CD14-positive monocyte (primary cell): Measurements from ENCODE around the gene RGS11. TPM values are rescaled to one million over a fixed set of nuclear protein-coding genes. Genes with fewer than 3 reads are reported as not detected.

Experiments used
- DNase-seq, 3 donors: peaks; one replicate each; pipeline ENCODE4 v3.0.0-alpha.2; 2011 to 2022
- H2AFZ ChIP-seq: 2 replicates; pipeline ENCODE4 v1.6.0; 2012; ENCODE audit warnings: mild to moderate bottlenecking, low read depth, low read length, inconsistent platforms; ENCODE audit not compliant: insufficient read depth, poor library complexity, severe bottlenecking
- H3K27ac ChIP-seq, 2 donors: 1 replicate in 1 of 2; 2 replicates in 1 of 2; pipeline ENCODE4 v1.5.1; 2012 to 2013; ENCODE audit warnings: low read length in 2 of 2, control low read depth in 1 of 2, inconsistent platforms in 1 of 2, low read depth in 1 of 2, mild to moderate bottlenecking in 1 of 2
- H3K27me3 ChIP-seq, 2 donors: one replicate each; pipeline versions ENCODE4 v1.6.0 to v1.6.1; 2011 to 2013; ENCODE audit warnings: low read length in 2 of 2; ENCODE audit not compliant: control insufficient read depth in 2 of 2, insufficient read depth in 2 of 2
- H3K36me3 ChIP-seq, 2 donors: replicated peaks in 1 of 2; 1 replicate in 1 of 2; 2 replicates in 1 of 2; pipeline versions ENCODE4 v1.5.1 to v1.6.1; 2012 to 2013; ENCODE audit warnings: low read length in 2 of 2, control low read depth in 1 of 2, inconsistent platforms in 1 of 2, mild to moderate bottlenecking in 1 of 2; ENCODE audit not compliant: insufficient read depth in 2 of 2, control insufficient read depth in 1 of 2
- H3K4me1 ChIP-seq, 2 donors: 1 replicate in 1 of 2; 2 replicates in 1 of 2; pipeline versions ENCODE4 v1.5.1 to v1.6.1; 2012 to 2013; ENCODE audit warnings: low read length in 2 of 2, control low read depth in 1 of 2, inconsistent platforms in 1 of 2, mild to moderate bottlenecking in 1 of 2, moderate library complexity in 1 of 2; ENCODE audit not compliant: insufficient read depth in 2 of 2, control insufficient read depth in 1 of 2
- H3K4me2 ChIP-seq: replicated peaks from 2 replicates; pipeline ENCODE3; 2012; ENCODE audit warnings: low read length, moderate library complexity, mild to moderate bottlenecking; ENCODE audit not compliant: poor library complexity, severe bottlenecking; ENCODE audit errors: extremely low read depth
- H3K4me3 ChIP-seq, 3 experiments: fragments of 200-600 bp in 1 of 3; sonication (generic) in 1 of 3; replicated peaks in 1 of 3; 1 replicate in 2 of 3; 2 replicates in 1 of 3; pipeline ENCODE4 v1.5.1; 2011 to 2013; ENCODE audit warnings: low read length in 3 of 3, mild to moderate bottlenecking in 3 of 3, control low read depth in 2 of 3, low read depth in 2 of 3, inconsistent platforms in 1 of 3, moderate library complexity in 1 of 3
- H3K79me2 ChIP-seq: 2 replicates; pipeline ENCODE4 v1.6.0; 2012; ENCODE audit warnings: mild to moderate bottlenecking, control low read depth, inconsistent platforms, low read length, moderate library complexity; ENCODE audit not compliant: insufficient read depth
- H3K9ac ChIP-seq: 2 replicates; pipeline ENCODE4 v1.6.0; 2017; ENCODE audit warnings: low read length, mild to moderate bottlenecking; ENCODE audit not compliant: insufficient read depth, poor library complexity, severe bottlenecking
- H3K9me3 ChIP-seq, 2 donors: replicated peaks in 1 of 2; 1 replicate in 1 of 2; 2 replicates in 1 of 2; pipeline versions ENCODE4 v1.5.1 to v1.6.1; 2012 to 2013; ENCODE audit warnings: low read length in 2 of 2, control low read depth in 1 of 2; ENCODE audit not compliant: control insufficient read depth in 1 of 2, insufficient read depth in 1 of 2
- H4K20me1 ChIP-seq: 2 replicates; pipeline ENCODE4 v1.6.0; 2012; ENCODE audit warnings: mild to moderate bottlenecking, low read length, control low read depth, moderate library complexity; ENCODE audit not compliant: insufficient read depth
- H3K27ac Mint-ChIP-seq, 7 donors: one replicate each; pipeline ENCODE4 v1.8.0; 2020; ENCODE audit warnings: mild to moderate bottlenecking in 7 of 7, mixed read lengths in 7 of 7, moderate library complexity in 6 of 7, inconsistent platforms in 2 of 7
- H3K27me3 Mint-ChIP-seq, 3 donors: one replicate each; pipeline ENCODE4 v1.8.0; 2021 to 2022; ENCODE audit warnings: low read depth in 3 of 3, mild to moderate bottlenecking in 3 of 3, mixed read lengths in 3 of 3, moderate library complexity in 3 of 3, inconsistent platforms in 1 of 3
- H3K36me3 Mint-ChIP-seq, 2 donors: one replicate each; pipeline ENCODE4 v1.8.0; 2020; ENCODE audit warnings: mixed read lengths in 2 of 2, inconsistent platforms in 1 of 2, mild to moderate bottlenecking in 1 of 2
- H3K4me1 Mint-ChIP-seq: one replicate; pipeline ENCODE4 v1.8.0; 2020; ENCODE audit warnings: mild to moderate bottlenecking, mixed read lengths
- H3K4me3 Mint-ChIP-seq, 2 donors: one replicate each; pipeline ENCODE4 v1.8.0; 2020; ENCODE audit warnings: mild to moderate bottlenecking in 2 of 2, mixed read lengths in 2 of 2, moderate library complexity in 1 of 2
- H3K9me3 Mint-ChIP-seq, 7 donors: one replicate each; pipeline ENCODE4 v1.8.0; 2020 to 2022; ENCODE audit warnings: mixed read lengths in 7 of 7, mild to moderate bottlenecking in 6 of 7, moderate library complexity in 6 of 7, inconsistent platforms in 2 of 7
- WGBS: methylation state at CpG from one replicate; pipeline ENCODE4 v1.1.5; 2013; ENCODE audit warnings: missing lambda C conversion rate; ENCODE audit not compliant: insufficient coverage; 5-methylcytosine and 5-hydroxymethylcytosine counted together
- intact Hi-C, 2 donors: fragments of 100-400 bp; cut with micrococcal nuclease; formaldehyde crosslinking; loops; one replicate each; pipeline versions ENCODE4 v1.15.0 to v1.15.1; 2023
- polyA plus RNA-seq, 3 donors: library from polyadenylated mRNA; depleted of rRNA in 1 of 3; unstranded in 2 of 3; stranded (reverse) in 1 of 3; fragments of 300-500 nt in 2 of 3; fragments of >200 nt in 1 of 3; fragmentation: Illumina TruSeq in 2 of 3; gene quantifications; 1 replicate in 2 of 3; 2 replicates in 1 of 3; pipeline ENCODE4 v1.2.3, GENCODE V29; 2012 to 2021
- TF ChIP-seq, protein P1 (sequence below): fragments of 200-600 bp; IDR thresholded peaks from one replicate; pipeline ENCODE4 v1.8.0; 2022; ENCODE audit warnings: antibody characterized with exemption, mild to moderate bottlenecking

Gene RGS11
- polyA plus RNA-seq, 3 donors: 0.07 TPM; not detected in 2

GRCh38 chr16:285146-286055 is 9.7 kb upstream of the RGS11 start:
- H3K27me3 Mint-ChIP-seq: peaks cover 13 to 23% (median 18%) of the 10 kb centered on the region in 3 donors
- no peak overlapping the region for H3K27ac ChIP-seq
- peaks cover 36 to 42% of the 10 kb centered on the region in 2 donors for H3K36me3 ChIP-seq
- H3K27me3 ChIP-seq: peaks cover 0 to 16% of the 10 kb centered on the region in 2 donors
- H3K79me2 ChIP-seq: no peaks in the 10 kb centered on the region
- H3K4me3 ChIP-seq: no peak overlapping the region
- intact Hi-C loops: loop anchor here in 1 of 2 donors (5.0 kb wide), 1 partner anchor 83 kb away; no protein-coding TSS in a partner anchor
- H3K9me3 ChIP-seq: peaks cover 12 to 21% of the 10 kb centered on the region in 2 donors
- H3K4me1 ChIP-seq: no peaks in the 10 kb centered on the region
- H3K27ac Mint-ChIP-seq: no peak overlapping the region
- H3K4me1 Mint-ChIP-seq: no peaks in the 10 kb centered on the region
- H3K9ac ChIP-seq: no peak overlapping the region
- 94% methylated on average over 23 of the region's 48 CpGs for WGBS
- no peak overlapping the region for H3K4me3 Mint-ChIP-seq
- peaks cover 0 to 22% (median 8%) of the 10 kb centered on the region in 7 donors for H3K9me3 Mint-ChIP-seq
- H4K20me1 ChIP-seq: no peaks in the 10 kb centered on the region
- no peak overlapping the region for H2AFZ ChIP-seq
- TF ChIP-seq, protein P1, sequence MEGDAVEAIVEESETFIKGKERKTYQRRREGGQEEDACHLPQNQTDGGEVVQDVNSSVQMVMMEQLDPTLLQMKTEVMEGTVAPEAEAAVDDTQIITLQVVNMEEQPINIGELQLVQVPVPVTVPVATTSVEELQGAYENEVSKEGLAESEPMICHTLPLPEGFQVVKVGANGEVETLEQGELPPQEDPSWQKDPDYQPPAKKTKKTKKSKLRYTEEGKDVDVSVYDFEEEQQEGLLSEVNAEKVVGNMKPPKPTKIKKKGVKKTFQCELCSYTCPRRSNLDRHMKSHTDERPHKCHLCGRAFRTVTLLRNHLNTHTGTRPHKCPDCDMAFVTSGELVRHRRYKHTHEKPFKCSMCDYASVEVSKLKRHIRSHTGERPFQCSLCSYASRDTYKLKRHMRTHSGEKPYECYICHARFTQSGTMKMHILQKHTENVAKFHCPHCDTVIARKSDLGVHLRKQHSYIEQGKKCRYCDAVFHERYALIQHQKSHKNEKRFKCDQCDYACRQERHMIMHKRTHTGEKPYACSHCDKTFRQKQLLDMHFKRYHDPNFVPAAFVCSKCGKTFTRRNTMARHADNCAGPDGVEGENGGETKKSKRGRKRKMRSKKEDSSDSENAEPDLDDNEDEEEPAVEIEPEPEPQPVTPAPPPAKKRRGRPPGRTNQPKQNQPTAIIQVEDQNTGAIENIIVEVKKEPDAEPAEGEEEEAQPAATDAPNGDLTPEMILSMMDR: no peak
- DNase-seq: no peak
- no peak overlapping the region for H3K4me2 ChIP-seq
- peaks cover 23 to 40% of the 10 kb centered on the region in 2 donors for H3K36me3 Mint-ChIP-seq

DNA sequence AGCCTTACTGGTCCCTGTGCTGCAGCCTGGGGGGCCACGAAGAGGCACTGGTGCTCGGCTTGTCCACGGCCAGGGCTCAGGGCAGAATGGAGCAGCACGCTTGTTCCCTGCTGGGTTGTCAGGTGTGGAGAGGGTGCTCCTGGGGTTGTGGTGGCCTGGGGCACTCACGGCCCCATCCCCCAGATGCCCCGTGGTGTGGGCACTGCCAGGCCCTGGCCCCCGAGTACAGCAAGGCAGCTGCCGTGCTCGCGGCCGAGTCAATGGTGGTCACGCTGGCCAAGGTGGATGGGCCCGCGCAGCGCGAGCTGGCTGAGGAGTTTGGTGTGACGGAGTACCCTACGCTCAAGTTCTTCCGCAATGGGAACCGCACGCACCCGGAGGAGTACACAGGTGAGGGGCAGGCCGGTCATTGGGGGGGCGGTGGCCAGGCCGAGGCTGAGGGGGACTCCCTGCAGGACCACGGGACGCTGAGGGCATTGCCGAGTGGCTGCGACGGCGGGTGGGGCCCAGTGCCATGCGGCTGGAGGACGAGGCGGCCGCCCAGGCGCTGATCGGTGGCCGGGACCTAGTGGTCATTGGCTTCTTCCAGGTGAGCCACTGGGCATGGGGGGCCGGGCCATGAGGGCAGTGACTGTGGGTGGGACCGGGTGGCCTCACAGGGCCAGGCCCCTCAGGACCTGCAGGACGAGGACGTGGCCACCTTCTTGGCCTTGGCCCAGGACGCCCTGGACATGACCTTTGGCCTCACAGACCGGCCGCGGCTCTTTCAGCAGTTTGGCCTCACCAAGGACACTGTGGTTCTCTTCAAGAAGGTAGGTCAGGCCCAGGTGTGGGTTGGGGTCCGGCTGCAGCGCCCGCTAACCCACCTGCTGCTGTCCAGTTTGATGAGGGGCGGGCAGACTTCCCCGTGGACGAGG is 8.7 kb upstream of the RGS11 start:
- Histone ChIP-seq H2AFZ (no peak overlapping the region), H3K9ac (no peak overlapping the region), H3K9me3 (peaks cover 12 to 21% of the 10 kb centered on the region in 2 donors), H3K27ac (no peak overlapping the region), H3K36me3 (peaks cover 27 to 32% of the 10 kb centered on the region in 2 donors), H3K4me1 (no peaks in the 10 kb centered on the region), H3K4me2 (no peak overlapping the region), H3K4me3 (no peak overlapping the region), H3K79me2 (no peaks in the 10 kb centered on the region), H4K20me1 (no peaks in the 10 kb centered on the region), H3K27me3 (peaks cover 4 to 22% of the 10 kb centered on the region in 2 donors)
- H3K36me3 Mint-ChIP-seq: peaks cover 17 to 33% of the 10 kb centered on the region in 2 donors
- TF ChIP-seq, protein P1: no peak
- DNase-seq: no peak
- 95% methylated on average over 50 of the region's 52 CpGs for WGBS
- no peaks in the 10 kb centered on the region for H3K4me1 Mint-ChIP-seq
- peaks cover 14 to 30% (median 23%) of the 10 kb centered on the region in 3 donors for H3K27me3 Mint-ChIP-seq
- H3K9me3 Mint-ChIP-seq: peaks cover 0 to 22% (median 8%) of the 10 kb centered on the region in 7 donors
- intact Hi-C loops: loop anchor here in 1 of 2 donors (5.0 kb wide), 1 partner anchor 82 kb away; no protein-coding TSS in a partner anchor
- no peak overlapping the region for H3K27ac Mint-ChIP-seq
- no peak overlapping the region for H3K4me3 Mint-ChIP-seq
